Adrenal gland (tissue), 12 donors: ENCODE data around the gene KRTAP3-2. TPM values are rescaled to one million over a fixed set of nuclear protein-coding genes. Genes with fewer than 3 reads are reported as not detected.

Experiments used
- DNase-seq, 7 donors: peaks; one replicate each; pipeline ENCODE4 v3.0.0-alpha.2; 2019 to 2020
- H3K27ac ChIP-seq, 5 donors: fragments of 200-600 bp; sonication (generic) in 4 of 5; 1 replicate in 3 of 5; 2 replicates in 2 of 5; pipeline versions ENCODE4 v1.5.1 to v1.8.0; 2016 to 2020; ENCODE audit warnings: mild to moderate bottlenecking in 1 of 5
- H3K27me3 ChIP-seq: fragments of 200-600 bp; 2 replicates; pipeline ENCODE4 v1.8.0; 2021
- H3K36me3 ChIP-seq, 2 donors: fragments of 200-600 bp; replicated peaks in 1 of 2; 1 replicate in 1 of 2; 2 replicates in 1 of 2; pipeline versions ENCODE4 v1.5.1 to v1.8.0; 2018 to 2022
- H3K4me1 ChIP-seq, 2 donors: fragments of 200-600 bp; replicated peaks in 1 of 2; 1 replicate in 1 of 2; 2 replicates in 1 of 2; pipeline versions ENCODE4 v1.5.1 to v1.8.0; 2018 to 2021
- H3K4me3 ChIP-seq, 4 donors: fragments of 200-600 bp; sonication (generic) in 3 of 4; one replicate each; pipeline ENCODE4 v1.5.1; 2016 to 2018
- H3K9me3 ChIP-seq, 3 donors: fragments of 200-600 bp; sonication (generic) in 1 of 3; replicated peaks in 1 of 3; 1 replicate in 2 of 3; 2 replicates in 1 of 3; pipeline versions ENCODE4 v1.5.1 to v1.8.0; 2016 to 2021
- POLR2A ChIP-seq, 2 donors: fragments of 450-650 bp; IDR thresholded peaks; one replicate each; pipeline ENCODE4 v1.6.1; 2017; ENCODE audit warnings: antibody characterized with exemption in 2 of 2, mild to moderate bottlenecking in 2 of 2, moderate library complexity in 1 of 2
- WGBS, 4 donors: extraction: QIAGEN DNeasy Blood & Tissue Kit in 2 of 4; methylation state at CpG; one replicate each; pipeline versions ENCODE4 v1.1.5 to v1.1.7; 2013 to 2017; 5-methylcytosine and 5-hydroxymethylcytosine counted together
- intact Hi-C, 2 donors: fragments of 100-400 bp; cut with DNase I; formaldehyde crosslinking; loops; one replicate each; pipeline versions ENCODE4 v1.14.1 to v1.15.0; 2022 to 2023
- polyA plus RNA-seq, 3 donors: library from polyadenylated mRNA; stranded (reverse); fragments of 200-250 nt in 2 of 3; fragments of 350-450 nt in 1 of 3; fragmentation: Illumina TruSeq in 1 of 3; extraction: RNeasy Lipid Tissue Mini Kit (QIAGEN cat#74804) in 1 of 3; gene quantifications; one replicate each; pipeline ENCODE4 v1.2.3, GENCODE V29; 2013 to 2014
- total RNA-seq, 9 donors: library from RNA; depleted of rRNA in 4 of 9; stranded (reverse); fragments of >200 nt in 4 of 9; fragments of 120-200 nt in 1 of 9; fragmentation: NEBNext Ultra II Directional in 1 of 9; extraction: Animal tissue kit (Norgen Biotek cat#: 25700) in 1 of 9; gene quantifications; one replicate each; pipeline versions ENCODE4 v1.1.0 to v1.2.4, GENCODE V29; 2013 to 2023
- TF ChIP-seq, protein P1 (sequence below), 6 experiments: fragments of 450-650 bp in 4 of 6; fragments of 200-600 bp in 2 of 6; sonication (generic) in 1 of 6; IDR thresholded peaks; 1 replicate in 5 of 6; 2 replicates in 1 of 6; pipeline versions ENCODE4 v1.5.1 to v1.8.0; 2016 to 2021; ENCODE audit warnings: antibody characterized with exemption in 6 of 6, mild to moderate bottlenecking in 2 of 6, moderate library complexity in 1 of 6
- donor health status: healthy with polysubstance abuse.
- donor health status: Bipolar disorder and iron deficiency.
- donor health status: DM: yes; HTN: yes; CAD: no.
- donor health status: DM: no; HTN: no; CAD: no.
- donor health status: DM: no; HTN: no; CAD: no.
- donor health status: DM: yes; HTN: yes; CAD: no.

The KRTAP3-2 gene
- total and polyA plus RNA-seq, 12 donors = not detected

DNA sequence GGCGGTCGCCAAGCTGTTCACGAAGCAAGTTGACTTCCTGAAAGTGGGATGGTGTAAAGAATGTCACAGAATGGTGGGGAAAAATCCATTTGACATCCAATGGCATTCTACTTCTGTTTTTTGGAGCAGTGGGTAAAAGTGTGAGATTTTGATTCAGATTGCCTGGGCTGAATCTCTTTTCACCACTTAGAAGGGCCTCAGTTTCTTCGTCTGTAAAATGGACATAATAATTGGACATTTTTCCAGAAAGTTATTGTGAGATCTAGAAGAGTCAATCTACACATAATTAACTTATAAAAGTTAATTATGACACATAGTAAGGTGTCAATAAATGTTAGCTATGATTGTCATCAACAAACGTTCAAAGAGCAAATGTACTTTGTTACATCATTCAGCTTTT is 18.6 kb downstream of the KRTAP3-2 start:
- Histone ChIP-seq H3K9me3 (no peaks in the 10 kb centered on the region), H3K27me3 (peaks cover 5% of the 10 kb centered on the region), H3K4me3 (no peak overlapping the region), H3K4me1 (no peaks in the 10 kb centered on the region), H3K27ac (no peak overlapping the region), H3K36me3 (no peaks in the 10 kb centered on the region)
- no peak for DNase-seq
- 43 to 57% (median 50%) methylated on average over 5 of the region's 5 CpGs for WGBS, 4 donors
- intact Hi-C loops = no loop called here
- TF ChIP-seq, protein P1, sequence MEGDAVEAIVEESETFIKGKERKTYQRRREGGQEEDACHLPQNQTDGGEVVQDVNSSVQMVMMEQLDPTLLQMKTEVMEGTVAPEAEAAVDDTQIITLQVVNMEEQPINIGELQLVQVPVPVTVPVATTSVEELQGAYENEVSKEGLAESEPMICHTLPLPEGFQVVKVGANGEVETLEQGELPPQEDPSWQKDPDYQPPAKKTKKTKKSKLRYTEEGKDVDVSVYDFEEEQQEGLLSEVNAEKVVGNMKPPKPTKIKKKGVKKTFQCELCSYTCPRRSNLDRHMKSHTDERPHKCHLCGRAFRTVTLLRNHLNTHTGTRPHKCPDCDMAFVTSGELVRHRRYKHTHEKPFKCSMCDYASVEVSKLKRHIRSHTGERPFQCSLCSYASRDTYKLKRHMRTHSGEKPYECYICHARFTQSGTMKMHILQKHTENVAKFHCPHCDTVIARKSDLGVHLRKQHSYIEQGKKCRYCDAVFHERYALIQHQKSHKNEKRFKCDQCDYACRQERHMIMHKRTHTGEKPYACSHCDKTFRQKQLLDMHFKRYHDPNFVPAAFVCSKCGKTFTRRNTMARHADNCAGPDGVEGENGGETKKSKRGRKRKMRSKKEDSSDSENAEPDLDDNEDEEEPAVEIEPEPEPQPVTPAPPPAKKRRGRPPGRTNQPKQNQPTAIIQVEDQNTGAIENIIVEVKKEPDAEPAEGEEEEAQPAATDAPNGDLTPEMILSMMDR (IDR thresholded peaks at IDR 0.05) = no peak
- no peak for TF ChIP-seq POLR2A (IDR thresholded peaks at IDR 0.05)

DNA sequence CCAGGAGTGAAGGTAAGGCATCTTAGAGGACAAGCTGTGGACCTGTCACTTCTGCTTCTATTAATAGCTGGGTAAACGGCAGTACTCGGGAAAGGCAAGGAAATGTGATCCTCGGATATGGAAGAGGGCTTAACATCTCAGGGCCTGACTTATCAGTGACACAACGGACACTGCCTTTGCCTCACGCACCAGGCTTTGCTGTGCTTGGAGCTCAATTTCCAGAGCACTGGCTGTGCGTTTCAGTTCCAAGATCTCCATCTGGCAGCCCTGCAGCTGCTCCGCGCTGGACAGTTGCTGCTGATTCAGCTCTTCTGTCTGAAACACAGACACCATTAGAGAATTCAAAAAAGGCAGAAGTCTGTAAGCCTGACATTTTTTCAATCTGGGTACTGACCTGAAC is 19.1 kb downstream of the KRTAP3-2 start:
- no peaks in the 10 kb centered on the region for H3K4me1 ChIP-seq
- no peaks in the 10 kb centered on the region for H3K9me3 ChIP-seq
- intact Hi-C loops = no loop called here
- 8 to 30% (median 24%) methylated on average over 5 to 8 of the region's 8 CpGs for WGBS, 4 donors
- DNase-seq = peak in 3 of 7 donors; percentile 12 to 58 (median 23)
- no peaks in the 10 kb centered on the region for H3K36me3 ChIP-seq
- H3K27ac ChIP-seq = no peak overlapping the region
- TF ChIP-seq, protein P1 (IDR thresholded peaks at IDR 0.05) = no peak
- no peak for TF ChIP-seq POLR2A (IDR thresholded peaks at IDR 0.05)
- no peak overlapping the region for H3K4me3 ChIP-seq
- peaks cover 5% of the 10 kb centered on the region for H3K27me3 ChIP-seq

DNA sequence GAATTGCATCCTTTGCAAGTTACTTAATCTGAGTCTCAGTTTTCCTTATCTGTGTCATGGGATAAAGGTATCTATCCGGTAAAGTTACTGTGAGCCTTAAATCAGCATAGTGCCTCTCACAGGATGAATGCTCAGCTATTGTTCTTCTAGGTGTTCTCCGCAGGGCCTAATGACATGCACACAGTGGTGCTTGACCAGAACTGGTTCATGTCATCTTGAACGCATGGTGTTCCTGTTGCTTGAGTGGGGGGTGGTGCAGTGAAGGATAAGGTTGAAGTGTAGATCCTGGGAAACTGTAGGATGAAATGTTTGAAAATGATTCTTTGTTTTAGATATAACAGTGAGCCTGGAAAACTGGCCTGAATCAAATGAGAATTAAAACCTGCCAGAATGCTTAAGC is 19.6 kb downstream of the KRTAP3-2 start:
- Histone ChIP-seq H3K27ac (no peak overlapping the region), H3K9me3 (no peaks in the 10 kb centered on the region), H3K4me1 (no peaks in the 10 kb centered on the region), H3K4me3 (no peak overlapping the region), H3K27me3 (peaks cover 5% of the 10 kb centered on the region), H3K36me3 (no peaks in the 10 kb centered on the region)
- intact Hi-C loops = no loop called here
- DNase-seq = no peak
- TF ChIP-seq POLR2A (IDR thresholded peaks at IDR 0.05) = no peak
- TF ChIP-seq, protein P1 (IDR thresholded peaks at IDR 0.05) = no peak
- 85 to 93% (median 90%) methylated on average over 3 of the region's 3 CpGs for WGBS, 4 donors

DNA sequence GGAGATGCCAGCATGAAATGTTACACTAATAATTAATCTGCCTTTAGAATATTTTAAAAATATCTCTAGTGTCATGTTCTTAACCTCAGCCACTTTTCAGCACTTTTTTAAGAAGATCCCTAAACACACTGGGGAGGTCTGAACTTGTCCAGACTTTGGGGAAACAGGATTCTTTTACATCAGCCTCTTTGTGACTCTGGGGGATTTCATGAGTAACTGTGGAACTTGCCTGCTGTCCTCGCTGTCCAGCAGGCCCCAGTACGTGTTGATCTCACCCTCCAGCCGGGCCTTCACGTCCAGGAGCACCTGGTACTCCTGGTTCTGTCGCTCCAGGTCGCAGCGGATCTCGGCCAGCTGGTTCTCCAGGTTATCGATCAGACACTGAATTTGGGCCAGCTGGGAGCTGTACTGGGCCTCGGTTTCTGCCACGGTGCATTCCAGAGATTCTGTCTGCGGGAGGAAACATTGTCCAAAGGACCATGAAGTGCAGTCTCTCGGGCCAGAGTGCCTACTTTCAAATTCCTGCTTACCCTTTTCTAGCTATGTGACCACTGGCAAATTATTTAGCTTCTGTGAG is 21.0 kb downstream of the KRTAP3-2 start:
- Histone ChIP-seq H3K36me3 (no peaks in the 10 kb centered on the region), H3K4me3 (no peak overlapping the region), H3K27me3 (peaks cover 5% of the 10 kb centered on the region), H3K9me3 (no peaks in the 10 kb centered on the region), H3K27ac (no peak overlapping the region), H3K4me1 (no peaks in the 10 kb centered on the region)
- TF ChIP-seq POLR2A (IDR thresholded peaks at IDR 0.05) = no peak
- TF ChIP-seq, protein P1 (IDR thresholded peaks at IDR 0.05) = no peak
- intact Hi-C loops = no loop called here
- no peak for DNase-seq
- WGBS, 4 donors = 81 to 87% (median 83%) methylated on average over 9 to 13 of the region's 13 CpGs
